NCI-H524 (cell line): Measurements from ENCODE around the gene DBF4B.

ENCODE experiments used
- DNase-seq, 2 experiments: peaks; one replicate each; lab custom pipeline; 2025; lab: John Stamatoyannopoulos, UW

DBF4B gene

GRCh38 chr17:44760474-44761308, 52.2 kb downstream of the DBF4B start:
- peak; percentile 73 to 85 for DNase-seq

- DNase-seq = no peak
Measured at GRCh38 chr17:44761932-44762810, 53.7 kb downstream of the DBF4B start.

DNA sequence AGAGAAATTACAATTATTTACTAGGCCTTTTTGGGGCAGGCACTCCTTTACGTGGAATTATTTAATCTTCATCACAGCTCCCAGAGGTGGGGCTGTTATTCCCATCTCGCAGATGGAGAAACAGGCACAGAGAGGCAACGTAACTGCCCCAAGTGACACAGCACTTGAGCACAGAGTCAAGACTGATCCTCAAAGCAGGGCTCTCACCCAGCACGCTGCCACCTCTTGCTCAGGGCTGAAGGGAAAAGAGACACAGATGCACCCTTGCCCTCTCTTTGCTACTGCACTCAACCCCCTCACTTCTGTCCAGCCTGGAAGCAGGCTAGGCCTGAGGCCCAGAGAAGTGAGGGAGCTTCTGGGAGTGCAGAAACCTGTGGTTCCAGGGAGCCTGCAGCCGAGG, 54.7 kb downstream of the DBF4B start:
- no peak for DNase-seq

GRCh38 chr17:44765965-44766364, 57.5 kb downstream of the DBF4B start:
- no peak for DNase-seq

- no peak for DNase-seq
Measured at GRCh38 chr17:44766409-44767038, 58.1 kb downstream of the DBF4B start.

DNA sequence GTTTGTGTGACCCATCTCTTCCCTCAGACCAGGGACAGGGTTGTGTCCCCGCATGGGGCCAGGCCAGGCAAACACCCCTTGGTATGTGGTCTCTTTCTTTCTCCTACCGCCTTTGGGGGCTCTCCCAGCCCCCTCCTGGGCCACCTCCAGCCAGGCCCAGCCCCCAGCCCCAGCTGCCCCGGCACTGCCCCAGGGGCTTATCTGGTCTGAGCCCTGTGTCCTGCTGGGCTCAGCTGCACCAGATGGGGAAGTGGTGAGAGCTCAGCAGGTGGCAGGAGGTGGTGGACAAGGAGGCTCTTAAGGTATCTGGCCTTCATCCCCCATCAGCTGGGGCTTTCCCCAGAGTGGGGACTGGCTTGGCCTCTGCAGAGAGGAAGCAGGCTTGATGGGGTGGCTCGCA, 59.0 kb downstream of the DBF4B start:
- DNase-seq = peak; percentile 52 to 76

DNA sequence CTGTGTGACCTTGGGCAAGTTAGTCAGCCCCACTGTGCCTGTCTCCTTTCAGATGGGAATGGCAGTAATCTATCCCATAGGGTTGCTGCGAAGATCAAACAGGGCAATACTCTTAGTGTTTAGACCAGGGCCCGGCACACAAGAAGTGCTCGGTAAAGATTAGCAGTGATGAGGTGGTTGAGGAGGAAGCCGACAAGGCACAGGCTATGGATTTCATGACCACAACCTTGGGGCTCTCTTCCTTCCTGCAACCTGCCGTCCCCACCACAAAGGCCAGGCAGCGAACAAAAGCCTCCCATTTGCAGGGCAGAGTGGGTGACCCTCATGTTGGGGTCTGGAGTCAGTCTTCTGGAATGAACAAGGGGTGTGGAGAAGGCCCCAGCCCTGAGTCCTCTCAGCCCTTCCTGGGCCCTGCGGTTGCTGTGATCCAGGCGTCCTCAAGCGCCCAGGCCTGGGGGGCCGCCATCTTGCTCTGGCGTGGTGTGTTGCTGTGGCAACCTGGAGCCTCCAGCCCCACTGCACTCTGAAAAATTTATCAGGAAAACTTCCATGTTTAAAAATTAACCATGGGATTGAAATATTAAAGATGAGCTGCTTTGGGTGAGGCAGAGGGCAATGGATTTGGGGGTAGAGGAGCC, 60.2 kb downstream of the DBF4B start:
- DNase-seq = no peak

GRCh38 chr17:44769230-44769629, 60.8 kb downstream of the DBF4B start:
- no peak for DNase-seq

DNA sequence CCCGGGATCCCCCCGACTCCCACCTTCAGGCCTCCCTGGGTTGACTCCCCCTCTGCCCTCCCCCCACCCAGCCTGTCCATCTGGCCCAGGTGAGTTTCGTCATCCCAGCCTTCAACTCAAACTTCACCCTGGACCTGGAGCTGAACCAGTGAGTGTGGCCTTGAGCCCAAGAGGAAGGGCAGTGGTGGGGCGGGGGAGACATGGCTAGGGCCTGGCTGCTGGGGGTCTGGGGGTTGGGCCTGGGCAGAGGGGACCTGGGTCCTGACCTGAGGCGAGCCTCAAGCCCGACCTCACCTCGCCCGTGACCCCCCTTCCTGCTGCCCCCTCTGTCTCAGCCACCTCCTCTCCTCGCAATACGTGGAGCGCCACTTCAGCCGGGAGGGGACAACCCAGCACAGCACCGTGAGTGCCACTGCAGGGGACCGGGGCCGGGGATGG, 61.2 kb downstream of the DBF4B start:
- DNase-seq = no peak

GRCh38 chr17:44770166-44770925, 61.9 kb downstream of the DBF4B start:
- no peak for DNase-seq

DNA sequence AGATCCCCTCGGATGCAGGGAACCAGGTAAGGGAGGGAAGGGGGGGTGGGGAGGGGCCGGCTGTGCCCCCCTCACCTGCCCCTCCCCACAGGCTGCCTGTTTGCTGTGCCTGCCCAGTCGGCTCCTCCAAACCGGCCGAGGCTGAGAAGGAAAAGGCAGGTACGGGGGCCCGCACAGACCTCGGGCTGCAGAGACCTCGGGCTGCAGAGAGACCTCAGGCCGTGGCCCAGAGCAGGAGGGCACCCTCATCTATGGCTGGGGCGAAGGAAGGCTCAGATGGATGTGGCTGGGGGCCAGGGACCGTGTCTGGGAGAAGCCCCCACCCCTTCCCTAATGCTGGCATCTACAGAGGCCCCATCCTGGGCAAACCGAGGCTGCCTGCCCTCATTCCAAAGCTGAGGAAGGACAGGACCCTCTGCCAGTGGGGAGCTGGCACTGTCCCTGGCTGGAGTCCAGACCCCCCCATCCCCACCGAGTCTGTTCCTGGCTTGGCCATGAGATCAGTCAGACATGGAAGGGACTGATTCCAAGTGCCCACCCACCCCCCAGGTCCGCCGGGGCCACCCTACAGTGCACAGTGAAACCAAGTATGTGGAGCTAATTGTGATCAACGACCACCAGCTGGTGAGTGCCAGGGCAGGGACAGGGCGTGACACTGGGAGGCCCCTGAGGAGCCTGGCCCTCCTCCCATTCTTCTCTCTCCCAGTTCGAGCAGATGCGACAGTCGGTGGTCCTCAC, 64.0 kb downstream of the DBF4B start:
- DNase-seq = no peak

DNA sequence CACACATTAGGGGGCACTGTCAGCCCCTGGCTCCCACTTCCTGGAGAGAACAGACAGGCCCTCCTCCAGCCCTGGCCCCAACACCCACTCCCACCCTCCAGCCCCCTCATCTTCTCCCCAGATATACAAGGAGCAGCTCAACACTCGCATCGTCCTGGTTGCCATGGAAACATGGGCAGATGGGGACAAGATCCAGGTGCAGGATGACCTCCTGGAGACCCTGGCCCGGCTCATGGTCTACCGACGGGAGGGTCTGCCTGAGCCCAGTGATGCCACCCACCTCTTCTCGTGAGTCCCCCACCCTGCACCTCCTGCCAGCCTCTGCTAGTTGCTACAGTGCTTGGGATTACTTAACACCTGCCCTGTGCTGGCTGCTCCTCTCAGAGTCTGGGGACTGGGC, 64.7 kb downstream of the DBF4B start:
- DNase-seq = peak in 1 of 2 experiments; percentile 22

DNA sequence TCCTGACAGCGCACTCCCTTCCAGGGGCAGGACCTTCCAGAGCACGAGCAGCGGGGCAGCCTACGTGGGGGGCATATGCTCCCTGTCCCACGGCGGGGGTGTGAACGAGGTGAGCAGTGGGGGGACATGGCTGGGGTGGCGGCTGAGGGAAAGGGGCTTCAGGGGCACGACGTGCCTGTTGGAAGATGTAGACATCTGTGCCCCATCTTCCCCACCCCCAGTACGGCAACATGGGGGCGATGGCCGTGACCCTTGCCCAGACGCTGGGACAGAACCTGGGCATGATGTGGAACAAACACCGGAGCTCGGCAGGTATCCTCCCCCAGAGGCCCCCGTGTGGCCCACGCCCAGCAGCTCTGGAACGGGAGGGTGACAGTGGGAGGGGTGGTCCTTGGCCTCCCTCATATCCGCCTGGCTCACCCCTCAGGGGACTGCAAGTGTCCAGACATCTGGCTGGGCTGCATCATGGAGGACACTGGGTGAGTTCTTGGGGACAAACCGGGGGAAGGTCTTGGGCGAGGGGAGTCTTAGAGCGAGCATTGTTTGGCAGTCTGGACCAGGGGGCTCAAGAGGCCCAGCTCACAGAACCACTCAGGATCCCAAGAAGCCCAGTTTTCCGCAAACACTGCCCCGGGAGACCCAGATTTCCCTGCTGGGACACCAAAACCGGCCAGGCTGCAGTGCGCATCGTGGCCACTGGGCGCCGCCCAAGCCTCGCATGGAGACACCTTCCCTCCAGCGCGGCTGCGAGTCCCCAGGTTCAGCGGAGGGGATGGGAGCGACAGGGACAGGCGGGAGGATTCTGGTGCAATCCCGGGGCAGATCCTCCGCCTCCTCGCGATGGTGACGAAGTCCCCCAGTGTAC, 66.0 kb downstream of the DBF4B start:
- DNase-seq = peak; percentile 79 to 92

DNA sequence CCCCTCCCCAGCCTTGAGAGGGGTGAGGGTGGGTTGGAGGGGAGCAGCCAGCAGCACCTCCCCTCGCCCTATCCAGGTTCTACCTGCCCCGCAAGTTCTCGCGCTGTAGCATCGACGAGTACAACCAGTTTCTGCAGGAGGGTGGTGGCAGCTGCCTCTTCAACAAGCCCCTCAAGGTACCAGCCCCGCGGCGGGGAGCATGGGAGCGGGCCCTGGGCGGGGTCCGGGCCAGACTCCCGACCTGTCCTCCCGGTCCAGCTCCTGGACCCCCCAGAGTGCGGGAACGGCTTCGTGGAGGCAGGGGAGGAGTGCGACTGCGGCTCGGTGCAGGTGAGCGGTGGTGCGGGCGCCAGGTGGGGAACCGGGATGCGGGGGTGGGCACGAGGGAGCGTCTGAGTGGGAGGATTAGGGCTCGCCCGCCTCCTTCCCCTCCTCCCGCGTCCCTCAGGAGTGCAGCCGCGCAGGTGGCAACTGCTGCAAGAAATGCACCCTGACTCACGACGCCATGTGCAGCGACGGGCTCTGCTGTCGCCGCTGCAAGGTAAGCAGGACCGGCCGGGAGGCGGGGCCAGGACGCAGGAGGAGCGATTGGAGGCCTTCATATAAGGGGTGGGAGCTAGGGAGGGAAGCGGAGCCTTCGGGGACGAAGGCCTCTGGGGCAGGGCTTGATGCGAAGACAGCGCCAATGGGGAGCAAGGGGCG, 66.8 kb downstream of the DBF4B start:
- peak; percentile 99 for DNase-seq

DNA sequence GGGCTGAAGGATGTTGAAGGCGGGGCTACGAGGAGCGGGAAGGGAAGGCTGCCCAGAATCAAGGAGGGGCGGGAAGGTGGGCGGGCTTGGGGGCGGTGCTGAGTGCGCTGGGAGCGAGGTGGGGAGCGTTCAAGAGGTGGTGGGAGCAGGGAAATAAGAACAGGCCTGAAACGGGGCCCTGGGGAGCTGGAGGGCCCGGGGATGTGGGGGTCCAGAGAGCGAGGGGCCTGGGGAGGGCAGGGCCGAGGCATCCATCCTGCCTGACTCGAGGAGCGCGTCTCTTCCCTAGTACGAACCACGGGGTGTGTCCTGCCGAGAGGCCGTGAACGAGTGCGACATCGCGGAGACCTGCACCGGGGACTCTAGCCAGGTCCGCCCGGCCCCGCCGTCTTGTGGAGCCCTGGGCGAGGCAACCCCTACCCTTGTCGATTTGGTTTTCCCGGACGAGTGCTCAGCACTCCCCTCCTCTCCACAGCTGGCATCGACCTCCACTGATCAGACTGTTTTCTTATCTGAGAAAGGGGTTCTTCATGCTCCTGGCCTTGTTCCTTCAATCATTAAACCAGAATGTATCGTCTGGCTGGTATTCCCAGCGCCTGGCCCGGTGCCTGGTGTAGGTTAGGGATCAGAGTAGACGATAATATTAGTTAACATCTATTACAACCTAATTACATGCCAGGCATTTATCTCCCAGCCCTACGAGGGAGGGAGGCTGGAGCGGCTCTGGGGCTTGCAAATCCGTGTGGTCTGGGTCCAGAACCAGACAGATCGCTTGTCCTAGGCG, 67.6 kb downstream of the DBF4B start:
- DNase-seq = no peak

GRCh38 chr17:44776628-44777393, 68.3 kb downstream of the DBF4B start:
- no peak for DNase-seq
